Panc1 (cell line): ENCODE measurements around the gene ABHD4.

Experiments used
- CTCF ChIP-seq: fragments of 450-650 bp; IDR thresholded peaks from 2 replicates; pipeline ENCODE4 v1.5.1; 2017; ENCODE audit warnings: mild to moderate bottlenecking
- POLR2AphosphoS5 ChIP-seq: IDR thresholded peaks from 2 replicates; pipeline ENCODE4 v1.6.1; 2012; ENCODE audit warnings: mild to moderate bottlenecking, low read depth, low read length, moderate library complexity
- REST ChIP-seq, 2 experiments: IDR thresholded peaks; 2 replicates each; pipeline ENCODE4 v1.6.1; 2011 to 2012; ENCODE audit warnings: low read depth in 2 of 2, control low read depth in 1 of 2, low read length in 1 of 2, mild to moderate bottlenecking in 1 of 2, moderate library complexity in 1 of 2; ENCODE audit not compliant: insufficient read depth in 1 of 2

GRCh38 chr14:22602862-22603261, 4.8 kb downstream of the ABHD4 start:
- no peak for TF ChIP-seq CTCF
- TF ChIP-seq POLR2AphosphoS5, result no peak
- no peak for TF ChIP-seq REST (IDR thresholded peaks at IDR 0.05; ENCODE audit: insufficient read depth in 1 of 2, low read depth in 2 of 2, low read length in 1 of 2)
